HG02884 (cell line): ENCODE results near the gene IRF5.
"Not testable (repeated sequence)": the region's sequence is repeated elsewhere in the genome, so short reads cannot be mapped to it uniquely, and the experiment has no call there.

Source experiments
- ATAC-seq: cut with Tn5 transposase; IDR thresholded peaks from one replicate; pipeline ENCODE4 v1.9.1; 2021; ENCODE audit warnings: mild to moderate bottlenecking, moderate library complexity; ENCODE audit not compliant: unreplicated experiment

Gene IRF5

GRCh38 chr7:128906001-128906765, 31.5 kb upstream of the IRF5 start:
- ATAC-seq: no peak

DNA sequence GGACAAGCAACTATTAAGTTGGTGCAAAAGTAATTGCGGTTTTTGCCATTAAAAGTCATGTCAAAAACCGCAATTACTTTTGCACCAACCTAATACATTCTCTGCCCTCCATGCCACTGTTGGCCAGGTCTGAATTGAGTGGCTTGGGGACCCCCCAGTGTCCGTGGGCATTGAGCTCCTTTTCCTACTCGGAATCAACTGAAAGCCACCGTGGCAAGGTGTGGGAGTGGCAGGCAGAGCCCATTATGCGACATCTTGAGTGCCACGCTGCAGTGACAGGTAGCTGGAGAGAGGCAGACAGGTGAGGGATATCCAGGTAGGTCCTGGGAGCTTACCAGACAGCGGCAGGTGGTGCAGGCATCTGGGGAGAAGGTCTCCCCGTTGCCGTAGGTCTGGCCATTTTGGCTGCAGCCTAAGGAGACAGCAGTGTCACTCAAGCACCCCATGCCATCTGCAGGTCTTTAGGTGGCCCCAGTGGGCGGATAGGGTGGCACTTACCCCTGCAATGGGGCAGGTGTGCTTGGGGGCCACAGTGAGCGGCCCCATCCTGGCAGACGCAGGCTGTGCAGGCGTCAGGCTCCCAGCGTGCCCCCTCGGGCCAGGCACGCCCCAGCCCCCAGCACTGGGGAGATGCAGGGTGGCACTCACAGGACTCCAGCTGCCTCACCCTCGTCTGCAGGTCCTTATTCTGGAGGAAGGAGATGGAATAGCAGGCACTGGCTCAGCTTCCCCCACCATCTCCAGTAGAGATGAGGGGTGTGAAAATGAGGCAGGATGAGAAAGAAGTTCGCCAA, 30.8 kb upstream of the IRF5 start:
- ATAC-seq: no peak

DNA sequence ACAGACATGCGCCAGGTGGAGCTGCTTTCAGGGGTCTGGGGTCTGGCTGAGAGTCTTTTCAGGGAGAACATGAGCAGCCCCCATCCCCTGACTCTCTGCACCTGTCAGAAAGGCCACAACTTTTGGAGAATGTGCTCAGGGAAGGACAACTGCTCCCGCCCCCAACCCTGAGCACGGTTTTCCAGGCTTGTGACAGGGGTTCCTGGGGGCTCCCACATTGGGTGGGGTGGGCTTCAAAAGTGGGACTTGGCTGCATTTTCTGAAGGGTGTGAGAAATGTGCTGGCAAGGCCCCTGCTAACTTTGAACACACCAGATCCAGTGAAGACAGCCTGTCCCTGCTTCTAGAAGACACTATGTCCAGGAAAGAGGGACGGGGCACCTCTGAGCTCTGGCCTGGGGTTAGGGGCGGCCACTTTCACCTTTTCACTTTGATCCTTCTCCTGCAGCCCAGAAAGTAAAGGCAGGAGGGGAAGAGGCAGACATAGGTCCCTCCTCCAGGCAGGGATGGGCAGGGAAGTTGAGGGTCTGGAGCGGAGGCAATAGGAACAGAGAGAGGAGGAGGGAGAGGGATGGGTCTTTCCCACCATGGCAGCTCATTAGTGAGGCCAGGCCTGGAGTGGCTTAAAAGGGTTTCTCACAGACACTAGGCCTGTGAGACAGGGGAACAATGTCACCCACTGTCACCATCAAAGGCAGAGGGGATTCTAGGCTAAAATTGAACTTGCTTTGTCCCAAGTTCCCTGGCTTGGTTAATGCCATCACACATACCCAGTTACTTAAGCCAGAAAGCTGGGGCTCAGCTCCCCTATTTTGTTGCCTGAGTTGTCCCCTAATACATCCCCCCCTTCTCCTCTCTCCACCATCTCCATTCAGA, 28.7 kb upstream of the IRF5 start:
- ATAC-seq: no peak

- no peak for ATAC-seq
Observed at GRCh38 chr7:128909625-128910568, 27.8 kb upstream of the IRF5 start.

DNA sequence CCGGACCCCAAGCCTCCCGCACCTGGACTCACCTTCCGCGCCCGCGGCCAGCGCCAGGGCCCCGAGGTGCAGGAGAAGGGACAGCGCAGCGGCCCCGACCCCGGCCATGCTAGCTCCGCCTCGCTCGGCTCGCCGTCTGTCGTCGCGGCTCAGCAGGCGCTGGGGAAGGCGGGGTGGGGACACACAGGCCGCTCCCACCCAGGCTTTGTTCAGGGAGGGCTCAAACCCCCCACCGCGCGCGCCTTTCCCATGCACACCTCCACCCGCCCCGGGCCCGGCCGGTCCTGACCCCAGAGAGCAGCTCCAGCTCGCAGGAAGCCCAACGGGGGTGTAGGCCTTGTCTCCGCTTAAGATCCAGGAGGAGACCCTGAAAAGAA, 27.2 kb upstream of the IRF5 start, which contains the start of gene KCP:
TSS of gene KCP (minus strand) at position 141 of the 377 bp plus-strand sequence. CDS start at position 108, 33 bp downstream.
- no peak for ATAC-seq

DNA sequence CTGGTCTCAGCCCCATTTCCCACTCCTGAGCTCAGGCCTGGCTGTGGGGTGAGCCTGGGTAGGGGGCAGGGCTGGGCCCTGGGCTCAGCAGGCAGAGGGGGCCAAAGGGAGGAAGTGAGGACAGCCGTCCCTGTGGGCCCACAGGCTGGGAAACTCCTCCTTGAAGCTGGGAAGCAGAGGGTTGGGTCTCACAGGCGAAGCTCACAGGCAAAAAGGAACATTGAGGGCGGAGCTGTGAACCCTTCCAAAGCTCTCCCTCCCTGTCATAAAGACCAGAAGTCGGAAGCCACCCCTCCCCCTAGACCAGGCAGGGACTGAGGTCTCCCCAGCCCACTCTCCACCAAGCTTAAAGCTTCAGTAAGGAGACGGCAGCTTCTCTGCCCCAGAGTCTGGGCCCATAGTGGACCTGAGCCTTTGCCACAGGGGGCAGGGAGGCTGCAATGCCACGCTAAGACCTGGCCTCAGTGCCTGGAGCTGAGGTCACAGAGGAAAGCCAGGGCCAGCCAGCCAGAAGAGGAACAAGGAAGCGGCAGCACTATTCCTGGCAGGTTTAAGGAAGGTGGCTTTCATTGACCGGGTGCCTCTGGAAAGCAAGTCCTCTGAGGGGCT, 26.2 kb upstream of the IRF5 start:
- no peak for ATAC-seq

DNA sequence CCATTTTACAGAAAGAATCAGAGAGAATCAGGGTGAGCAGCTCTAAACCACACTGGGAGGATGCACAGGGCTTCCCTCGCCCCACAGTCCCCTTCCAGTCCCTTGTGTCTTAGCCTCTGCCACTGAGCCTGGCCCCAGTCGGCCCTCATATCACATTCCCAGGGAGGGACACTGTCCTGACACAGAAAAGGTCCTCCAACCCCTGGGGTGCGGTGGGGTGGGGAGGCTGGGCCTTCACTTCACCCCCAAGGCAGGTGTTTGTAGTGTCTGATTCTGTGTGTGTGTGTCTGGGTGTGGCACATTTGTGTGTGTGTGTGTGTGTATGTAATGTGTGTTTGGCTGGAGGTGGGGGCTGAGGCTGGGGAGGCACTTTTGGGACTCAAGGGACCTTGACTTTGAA, 25.4 kb upstream of the IRF5 start:
- no peak for ATAC-seq

DNA sequence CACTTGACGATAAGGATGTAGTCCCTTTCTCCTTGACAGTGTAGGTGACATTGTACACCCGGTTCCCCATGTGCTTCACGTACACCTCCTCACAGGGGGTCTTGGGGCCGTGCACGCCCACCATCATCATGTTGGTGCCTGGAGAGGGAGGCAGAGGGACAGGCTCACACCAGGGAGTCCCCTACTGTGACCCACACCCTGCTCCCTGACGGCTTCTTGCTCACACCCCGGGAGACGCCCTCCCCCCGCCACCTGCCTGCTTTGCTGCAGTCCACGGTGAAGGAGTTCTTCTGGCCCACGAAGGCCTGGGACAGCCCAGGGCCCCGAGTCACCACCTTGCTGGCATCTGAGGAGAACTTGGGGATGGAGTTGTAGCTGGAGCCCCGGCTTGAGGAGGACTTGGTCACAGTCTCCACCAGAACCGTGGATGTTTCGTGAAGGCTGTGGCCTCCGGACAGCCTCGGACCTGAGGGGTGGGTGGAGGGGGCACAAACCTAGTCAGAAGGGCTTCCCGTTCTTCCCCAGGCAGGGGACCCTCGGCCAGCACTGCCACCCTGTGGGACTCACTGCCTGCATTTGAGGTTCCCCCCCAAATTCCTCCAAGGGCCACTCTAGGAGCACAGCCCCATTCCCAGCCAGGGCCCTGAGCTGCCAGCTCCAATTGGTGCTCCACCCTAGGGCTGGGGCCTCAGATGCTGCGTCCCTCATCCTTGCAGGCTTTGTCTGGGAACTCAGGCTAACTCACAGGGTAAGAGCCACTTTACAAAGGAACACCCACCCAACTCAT, 24.8 kb upstream of the IRF5 start:
- not testable (repeated sequence) for ATAC-seq

DNA sequence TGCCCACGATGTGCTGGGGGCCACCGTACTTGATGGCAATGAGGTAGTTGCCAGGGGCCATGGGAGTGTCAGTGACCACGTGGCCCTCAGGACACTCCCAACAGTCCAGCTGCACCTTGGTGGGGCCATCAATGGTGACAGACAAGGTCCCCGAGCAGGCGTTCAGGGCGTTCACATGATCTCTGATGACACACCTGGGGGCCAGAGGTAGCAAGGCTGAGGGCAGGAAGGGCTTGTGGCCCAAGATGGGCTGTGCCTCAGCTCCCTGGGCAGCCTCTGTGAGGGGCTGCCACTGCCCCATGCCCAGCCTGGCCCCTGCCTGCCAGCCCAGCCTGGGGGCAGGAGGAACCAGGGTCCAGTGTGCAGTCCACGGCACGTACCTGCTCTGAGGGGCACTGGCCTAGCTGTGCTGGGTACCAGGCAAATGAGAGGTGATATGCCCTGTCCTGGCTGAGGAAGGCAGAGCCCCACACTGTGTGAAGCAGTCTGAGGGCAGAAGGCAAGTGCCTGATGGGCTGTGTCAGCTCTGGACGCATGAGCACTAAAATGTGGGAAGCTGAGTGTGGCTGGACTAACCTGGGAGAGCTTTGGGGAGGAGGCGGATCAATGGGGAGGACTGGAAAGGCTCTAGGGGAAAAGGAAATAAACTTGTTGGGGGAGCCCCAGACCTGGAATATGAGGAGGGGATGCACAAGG, 23.7 kb upstream of the IRF5 start:
- ATAC-seq: no peak

DNA sequence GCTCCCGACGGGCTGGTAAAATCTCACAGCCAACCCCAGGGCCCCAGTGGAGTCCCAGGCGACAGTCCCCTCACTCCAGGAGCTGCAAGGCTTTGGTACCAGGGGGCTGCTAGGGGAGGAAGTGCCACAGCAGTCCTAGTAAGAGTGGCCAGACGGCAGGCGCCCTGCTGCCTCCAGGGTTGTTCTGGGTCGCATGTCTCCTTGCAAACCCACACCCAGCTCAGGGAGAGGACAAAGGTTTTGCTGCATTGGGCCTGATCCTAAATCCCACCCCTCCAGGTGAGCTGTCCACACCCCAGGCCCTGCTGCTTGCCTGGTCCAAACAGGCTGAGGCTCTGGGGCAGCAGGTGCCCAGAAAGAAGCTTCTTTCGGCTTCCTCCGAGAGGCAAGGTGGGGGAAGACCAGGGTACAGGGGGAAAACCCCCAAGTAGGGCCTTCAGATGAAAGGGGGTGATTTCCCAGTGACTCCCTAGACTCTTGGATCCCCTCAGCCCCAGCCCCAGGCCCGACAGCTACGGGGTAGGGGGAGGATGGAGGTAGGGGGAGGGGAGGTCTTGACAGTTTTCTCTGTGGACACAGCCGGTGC, 23.1 kb upstream of the IRF5 start:
- ATAC-seq: no peak

DNA sequence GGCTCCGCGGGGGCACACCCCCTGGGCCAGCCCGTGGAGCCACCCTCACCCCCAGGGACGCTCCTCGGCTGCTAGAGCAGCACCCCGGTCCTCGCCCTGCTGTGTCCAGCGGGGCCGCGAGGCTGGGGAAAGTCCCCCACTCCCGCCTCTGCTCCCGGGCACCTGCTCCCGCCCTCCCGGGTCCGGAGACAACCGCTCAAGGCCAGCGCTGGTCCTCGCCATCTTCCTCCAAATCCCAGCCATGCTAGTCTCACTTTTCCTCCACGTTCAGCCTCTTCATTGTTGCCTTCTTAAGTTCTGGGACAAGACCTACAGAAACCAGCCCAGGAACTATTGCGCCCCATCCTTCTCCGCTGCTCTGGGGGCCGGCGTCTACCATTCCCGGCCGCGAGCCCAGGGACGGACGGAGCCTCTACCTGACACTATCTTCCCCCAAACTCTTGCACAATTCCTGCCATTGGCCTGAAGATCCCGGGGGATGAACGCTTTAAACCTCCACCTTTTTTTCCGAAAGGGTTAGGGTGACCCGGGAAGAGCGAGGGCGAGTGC, 22.4 kb upstream of the IRF5 start:
- no peak for ATAC-seq

DNA sequence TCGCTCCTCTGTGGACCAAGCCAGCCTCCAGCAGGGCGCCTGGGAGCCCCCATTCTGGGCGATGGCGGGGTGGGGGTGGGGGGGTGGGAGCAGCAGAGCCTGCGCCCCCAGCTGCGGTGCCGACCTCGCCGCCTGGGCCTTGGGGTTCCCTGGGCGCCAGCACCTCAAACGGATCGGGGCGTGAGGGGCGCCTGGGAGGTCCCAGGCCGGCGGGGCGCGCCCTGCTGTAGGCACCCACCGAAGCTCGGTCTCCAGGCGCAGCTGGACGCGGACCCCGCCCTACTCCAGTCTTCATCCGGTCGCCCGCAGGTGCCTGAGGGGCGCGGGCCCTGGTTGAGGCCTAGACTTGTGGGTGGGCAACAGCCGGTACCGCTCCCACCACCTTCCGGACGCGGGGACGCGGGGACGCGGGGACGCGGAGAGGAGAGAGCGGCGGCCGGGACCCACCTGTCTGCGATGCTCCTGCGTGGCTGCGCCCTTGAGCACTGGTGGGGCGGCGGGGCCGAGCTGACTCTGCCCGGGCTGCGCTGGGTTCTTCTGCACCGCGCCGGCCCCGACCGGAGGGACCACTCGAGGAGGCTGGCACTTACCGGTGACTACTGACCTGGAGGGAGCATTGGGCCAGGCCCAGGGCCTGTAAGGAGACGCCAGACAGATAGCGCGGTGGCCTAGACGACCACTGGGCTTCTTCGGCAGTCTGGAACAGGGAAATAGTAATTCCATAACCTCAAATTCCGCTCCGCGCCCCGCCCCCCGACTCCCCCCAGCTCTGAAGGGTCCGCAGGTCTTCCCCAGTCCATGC, 21.7 kb upstream of the IRF5 start:
- ATAC-seq: no peak

GRCh38 chr7:128916643-128916915, 21.1 kb upstream of the IRF5 start:
- ATAC-seq: no peak

- ATAC-seq: no peak
Observed at GRCh38 chr7:128917122-128917521, 20.6 kb upstream of the IRF5 start.

DNA sequence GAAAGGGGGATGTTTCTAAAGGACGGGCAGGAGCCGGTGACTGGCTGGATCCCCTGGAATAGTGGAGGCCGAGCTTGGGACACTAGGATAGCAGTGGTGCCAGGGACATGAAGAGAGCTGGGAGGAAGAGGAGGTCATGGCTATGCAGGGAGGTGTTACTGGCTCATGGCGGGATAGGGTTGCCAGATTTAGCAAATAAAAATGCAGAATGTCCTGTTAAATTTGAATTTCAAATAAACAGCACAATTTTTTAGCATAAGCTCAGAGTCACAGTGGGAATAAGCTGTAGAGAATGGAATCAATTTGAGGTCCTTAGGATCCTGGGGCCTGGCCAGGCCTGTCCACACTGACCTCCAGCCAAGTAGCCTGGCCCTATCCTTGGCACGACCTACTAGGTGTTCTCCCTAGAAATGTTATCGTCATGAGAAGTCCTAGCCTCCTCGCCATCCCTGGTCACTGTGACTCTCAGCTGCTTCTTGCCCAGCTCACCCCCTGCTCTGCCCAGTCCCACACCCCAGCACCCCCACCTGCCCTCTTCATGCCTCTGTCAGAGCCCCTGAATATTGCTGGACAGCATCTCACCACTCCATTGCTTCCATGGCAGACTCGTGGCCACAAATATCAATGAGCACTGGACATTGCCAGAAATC, 19.6 kb upstream of the IRF5 start:
- ATAC-seq: no peak

- ATAC-seq: no peak
Observed at GRCh38 chr7:128919241-128919640, 18.5 kb upstream of the IRF5 start.
